Sigmoid colon (tissue), 3 donors: ENCODE results near the gene CLEC16A.

Experiments
- POLR2A ChIP-seq, 2 donors: fragments of 450-650 bp; IDR thresholded peaks; one replicate each; pipeline ENCODE4 v1.6.1; 2016; ENCODE audit warnings: antibody characterized with exemption in 2 of 2, mild to moderate bottlenecking in 2 of 2, moderate library complexity in 2 of 2
- TF ChIP-seq, protein P1 (sequence below), 4 experiments: fragments of 450-650 bp in 3 of 4; fragments of 200-600 bp in 1 of 4; IDR thresholded peaks; one replicate each; pipeline ENCODE4 v1.5.1; 2016 to 2019; ENCODE audit warnings: antibody characterized with exemption in 4 of 4, mild to moderate bottlenecking in 3 of 4, moderate library complexity in 2 of 4

DNA sequence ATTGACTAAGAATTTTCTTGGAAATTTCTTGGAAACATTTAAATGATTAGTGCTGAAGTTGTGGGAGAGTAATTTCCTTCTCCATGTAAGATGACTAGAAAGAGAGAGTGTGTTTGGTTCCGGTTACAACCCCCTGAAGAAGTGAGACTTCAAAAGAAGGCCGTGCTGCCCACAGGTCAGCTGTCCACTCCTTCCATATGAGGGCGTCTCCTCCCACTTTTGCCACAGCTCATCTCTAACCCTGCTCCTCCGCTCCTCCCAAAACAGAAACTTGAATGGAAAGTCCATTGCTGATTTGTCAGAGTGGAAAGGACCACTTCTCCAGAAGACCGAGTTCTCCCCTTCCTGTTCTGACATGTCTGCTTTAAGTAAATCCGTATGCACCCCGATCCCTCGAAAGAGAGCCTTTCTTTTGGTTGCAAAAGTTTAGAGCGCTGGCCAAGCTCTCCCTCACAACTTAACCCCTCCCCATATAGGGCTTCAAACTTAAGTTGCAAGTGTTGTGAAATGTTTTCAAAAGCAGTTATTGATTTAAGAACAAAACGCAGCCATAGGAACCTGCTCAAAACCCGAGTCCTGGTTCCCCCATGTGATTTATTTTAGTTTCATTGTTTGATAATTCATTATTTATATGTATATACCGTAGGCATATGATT, 182.2 kb downstream of the CLEC16A start:
- TF ChIP-seq POLR2A (IDR thresholded peaks at IDR 0.05), result no peak
- TF ChIP-seq, protein P1, sequence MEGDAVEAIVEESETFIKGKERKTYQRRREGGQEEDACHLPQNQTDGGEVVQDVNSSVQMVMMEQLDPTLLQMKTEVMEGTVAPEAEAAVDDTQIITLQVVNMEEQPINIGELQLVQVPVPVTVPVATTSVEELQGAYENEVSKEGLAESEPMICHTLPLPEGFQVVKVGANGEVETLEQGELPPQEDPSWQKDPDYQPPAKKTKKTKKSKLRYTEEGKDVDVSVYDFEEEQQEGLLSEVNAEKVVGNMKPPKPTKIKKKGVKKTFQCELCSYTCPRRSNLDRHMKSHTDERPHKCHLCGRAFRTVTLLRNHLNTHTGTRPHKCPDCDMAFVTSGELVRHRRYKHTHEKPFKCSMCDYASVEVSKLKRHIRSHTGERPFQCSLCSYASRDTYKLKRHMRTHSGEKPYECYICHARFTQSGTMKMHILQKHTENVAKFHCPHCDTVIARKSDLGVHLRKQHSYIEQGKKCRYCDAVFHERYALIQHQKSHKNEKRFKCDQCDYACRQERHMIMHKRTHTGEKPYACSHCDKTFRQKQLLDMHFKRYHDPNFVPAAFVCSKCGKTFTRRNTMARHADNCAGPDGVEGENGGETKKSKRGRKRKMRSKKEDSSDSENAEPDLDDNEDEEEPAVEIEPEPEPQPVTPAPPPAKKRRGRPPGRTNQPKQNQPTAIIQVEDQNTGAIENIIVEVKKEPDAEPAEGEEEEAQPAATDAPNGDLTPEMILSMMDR (IDR thresholded peaks at IDR 0.05), result no peak
